Measurements from ENCODE around the gene ISL2. TPM values are rescaled to one million over a fixed set of nuclear protein-coding genes. Genes with fewer than 3 reads are reported as not detected.

Gene ISL2
- total and polyA plus RNA-seq, 4 donors: 0.03 to 0.14 TPM; not detected in 2

GRCh38 chr15:76377217-76377616 is 40.6 kb downstream of the ISL2 start:
- TF ChIP-seq FOXA2 (IDR thresholded peaks at IDR 0.05) (no peak), HNF4A (conservative IDR thresholded peaks at IDR 0.05) (peak; percentile 81 to 82), HNF4G (IDR thresholded peaks at IDR 0.05) (peak; percentile 18), NR2F2 (IDR thresholded peaks at IDR 0.05) (peak; percentile 81), GABPA (IDR thresholded peaks at IDR 0.05 in 1 of 2, conservative IDR thresholded peaks at IDR 0.05 in 1 of 2) (no peak), SP1 (IDR thresholded peaks at IDR 0.05) (peak; percentile 34), CTCF (IDR thresholded peaks at IDR 0.05; ENCODE audit: low read depth, low read length, missing input control) (no peak), EGR1 (IDR thresholded peaks at IDR 0.05; ENCODE audit: low read depth in 2 of 2) (no peak), JUND (IDR thresholded peaks at IDR 0.05) (peak in 1 of 2 donors; percentile 38), RXRA (IDR thresholded peaks at IDR 0.05) (peak; percentile 95 to 96), YY1 (IDR thresholded peaks at IDR 0.05) (peak; percentile 19), ZBTB33 (IDR thresholded peaks at IDR 0.05) (peak; percentile 24), ATF3 (IDR thresholded peaks at IDR 0.05) (no peak)
- Histone ChIP-seq H3K9ac (ENCODE audit: low read depth in 1 of 2, low read length in 2 of 2) (no peak overlapping the region), H3K36me3 (ENCODE audit: control insufficient read depth in 4 of 4, insufficient read depth in 3 of 4, low read depth in 1 of 4, low read length in 3 of 4) (peaks cover 0 to under 1% (median 0%) of the 10 kb centered on the region in 4 donors), H3K4me3 (ENCODE audit: low read depth in 1 of 3, low read length in 3 of 3) (no peak overlapping the region), H3K27me3 (ENCODE audit: control insufficient read depth in 4 of 4, insufficient read depth in 4 of 4, low read length in 3 of 4) (no peaks in the 10 kb centered on the region), H3K4me1 (ENCODE audit: control insufficient read depth in 4 of 4, insufficient read depth in 4 of 4, low read length in 3 of 4) (peaks cover 2 to 13% (median 5%) of the 10 kb centered on the region in 4 donors), H3K27ac (ENCODE audit: low read depth in 1 of 2, low read length in 2 of 2) (no peak overlapping the region), H3K9me3 (ENCODE audit: control insufficient read depth in 4 of 4, low read length in 3 of 4) (no peaks in the 10 kb centered on the region)
- 49% methylated on average over 2 of the region's 2 CpGs for WGBS
- DNase-seq (ENCODE audit: low spot score): no peak

DNA sequence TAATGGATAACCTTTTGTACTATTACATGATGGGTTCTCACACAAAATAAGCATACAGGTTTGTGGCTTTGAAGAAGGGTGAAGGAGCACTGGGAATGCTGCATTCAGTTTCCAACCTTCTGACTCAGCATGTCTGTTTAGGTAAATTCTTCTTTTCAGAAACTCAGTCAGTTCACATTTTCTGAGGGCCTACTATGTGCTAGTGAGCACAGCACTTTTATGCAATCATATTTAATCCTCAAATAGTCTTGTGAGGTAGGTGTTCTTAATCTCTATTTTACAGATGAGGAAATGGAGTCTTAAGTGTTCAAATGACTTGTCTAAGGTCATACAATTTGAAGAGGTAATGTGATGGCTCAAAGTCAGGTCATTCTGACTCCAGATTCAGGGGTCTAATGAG is 41.2 kb downstream of the ISL2 start:
- Histone ChIP-seq H3K27ac (ENCODE audit: low read depth in 1 of 2, low read length in 2 of 2) (no peak overlapping the region), H3K4me3 (ENCODE audit: low read depth in 1 of 3, low read length in 3 of 3) (no peak overlapping the region), H3K27me3 (ENCODE audit: control insufficient read depth in 4 of 4, insufficient read depth in 4 of 4, low read length in 3 of 4) (no peaks in the 10 kb centered on the region), H3K4me1 (ENCODE audit: control insufficient read depth in 4 of 4, insufficient read depth in 4 of 4, low read length in 3 of 4) (peaks cover 2 to 13% (median 5%) of the 10 kb centered on the region in 4 donors), H3K9me3 (ENCODE audit: control insufficient read depth in 4 of 4, low read length in 3 of 4) (no peaks in the 10 kb centered on the region), H3K36me3 (ENCODE audit: control insufficient read depth in 4 of 4, insufficient read depth in 3 of 4, low read depth in 1 of 4, low read length in 3 of 4) (no peaks in the 10 kb centered on the region), H3K9ac (ENCODE audit: low read depth in 1 of 2, low read length in 2 of 2) (no peak overlapping the region)
- TF ChIP-seq CTCF (IDR thresholded peaks at IDR 0.05; ENCODE audit: low read depth, low read length, missing input control): no peak
- TF ChIP-seq, protein P1, sequence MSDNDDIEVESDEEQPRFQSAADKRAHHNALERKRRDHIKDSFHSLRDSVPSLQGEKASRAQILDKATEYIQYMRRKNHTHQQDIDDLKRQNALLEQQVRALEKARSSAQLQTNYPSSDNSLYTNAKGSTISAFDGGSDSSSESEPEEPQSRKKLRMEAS (IDR thresholded peaks at IDR 0.05): no peak
- no peak for DNase-seq (ENCODE audit: low spot score)
